ENCODE measurements around the gene COPB2. TPM values are rescaled to one million over a fixed set of nuclear protein-coding genes. Genes with fewer than 3 reads are reported as not detected.

COPB2 gene
- total and polyA plus RNA-seq, 2 experiments from 2014 or later: 156 to 170 TPM

- TF ChIP-seq CTCF (IDR thresholded peaks at IDR 0.05; ENCODE audit: poor library complexity): no peak
- TF ChIP-seq EZH2 (IDR thresholded peaks at IDR 0.05; ENCODE audit: borderline replicate concordance): no peak
- TF ChIP-seq EZH2phosphoT487 (IDR thresholded peaks at IDR 0.05; ENCODE audit: low read depth, severe bottlenecking, unreplicated experiment): no peak
- no peaks in the 10 kb centered on the region for H3K36me3 ChIP-seq (replicated peaks; ENCODE audit: insufficient read depth, low read depth)
- H3K27ac ChIP-seq: no peak overlapping the region
- no peak overlapping the region for H2AFZ ChIP-seq
- no peaks in the 10 kb centered on the region for H3K9me2 ChIP-seq (replicated peaks; ENCODE audit: insufficient read depth)
- peaks cover 29% of the 10 kb centered on the region for H3K27me3 ChIP-seq
- no peak for DNase-seq (ENCODE audit: low spot score)
- H3K9me3 ChIP-seq (ENCODE audit: low read depth): no peaks in the 10 kb centered on the region
- no peaks in the 10 kb centered on the region for H3K79me2 ChIP-seq
- H3K4me3 ChIP-seq: no peak overlapping the region
- no peaks in the 10 kb centered on the region for H4K20me1 ChIP-seq (ENCODE audit: insufficient read depth, poor library complexity, severe bottlenecking)
- H3K4me2 ChIP-seq: no peak overlapping the region
- WGBS (ENCODE audit: low lambda C conversion rate, missing lambda C conversion rate): 74% methylated on average over 2 of the region's 2 CpGs
- no peaks in the 10 kb centered on the region for H3K4me1 ChIP-seq (ENCODE audit: insufficient read depth)
Observed at GRCh38 chr3:139332092-139332491, 57.4 kb downstream of the COPB2 start.

GRCh38 chr3:139329364-139329850 lies 60.0 kb downstream of the COPB2 start:
- no peaks in the 10 kb centered on the region for H3K9me2 ChIP-seq (replicated peaks; ENCODE audit: insufficient read depth)
- 13% methylated on average over 25 of the region's 25 CpGs for WGBS (ENCODE audit: low lambda C conversion rate, missing lambda C conversion rate)
- peak; percentile 93 for DNase-seq (ENCODE audit: low spot score)
- no peaks in the 10 kb centered on the region for H4K20me1 ChIP-seq (ENCODE audit: insufficient read depth, poor library complexity, severe bottlenecking)
- no peaks in the 10 kb centered on the region for H3K4me1 ChIP-seq (ENCODE audit: insufficient read depth)
- H3K4me3 ChIP-seq: no peak overlapping the region
- TF ChIP-seq CTCF (IDR thresholded peaks at IDR 0.05; ENCODE audit: poor library complexity) (peak; percentile 100), EZH2phosphoT487 (IDR thresholded peaks at IDR 0.05; ENCODE audit: low read depth, severe bottlenecking, unreplicated experiment) (no peak), EZH2 (IDR thresholded peaks at IDR 0.05; ENCODE audit: borderline replicate concordance) (no peak)
- no peaks in the 10 kb centered on the region for H3K36me3 ChIP-seq (replicated peaks; ENCODE audit: insufficient read depth, low read depth)
- H3K27me3 ChIP-seq: peaks cover 28% of the 10 kb centered on the region
- H2AFZ ChIP-seq: no peak overlapping the region
- no peaks in the 10 kb centered on the region for H3K9me3 ChIP-seq (ENCODE audit: low read depth)
- no peaks in the 10 kb centered on the region for H3K79me2 ChIP-seq
- H3K4me2 ChIP-seq: peak overlapping the region; percentile 73
- no peak overlapping the region for H3K27ac ChIP-seq

- no peak for DNase-seq (ENCODE audit: low spot score)
- Histone ChIP-seq H3K79me2 (no peaks in the 10 kb centered on the region), H3K27ac (no peak overlapping the region), H3K36me3 (replicated peaks; ENCODE audit: insufficient read depth, low read depth) (no peaks in the 10 kb centered on the region), H4K20me1 (ENCODE audit: insufficient read depth, poor library complexity, severe bottlenecking) (no peaks in the 10 kb centered on the region), H3K9me3 (ENCODE audit: low read depth) (no peaks in the 10 kb centered on the region), H3K4me2 (no peak overlapping the region), H3K4me3 (no peak overlapping the region), H2AFZ (no peak overlapping the region), H3K9me2 (replicated peaks; ENCODE audit: insufficient read depth) (no peaks in the 10 kb centered on the region), H3K4me1 (ENCODE audit: insufficient read depth) (no peaks in the 10 kb centered on the region), H3K27me3 (peaks cover 28% of the 10 kb centered on the region)
- WGBS (ENCODE audit: low lambda C conversion rate, missing lambda C conversion rate): 76% methylated on average over 4 of the region's 4 CpGs
- TF ChIP-seq EZH2phosphoT487 (IDR thresholded peaks at IDR 0.05; ENCODE audit: low read depth, severe bottlenecking, unreplicated experiment) (no peak), EZH2 (IDR thresholded peaks at IDR 0.05; ENCODE audit: borderline replicate concordance) (no peak), CTCF (IDR thresholded peaks at IDR 0.05; ENCODE audit: poor library complexity) (no peak)
Observed at GRCh38 chr3:139328356-139328755, 61.1 kb downstream of the COPB2 start.

- H3K4me3 ChIP-seq: no peak overlapping the region
- no peaks in the 10 kb centered on the region for H3K4me1 ChIP-seq (ENCODE audit: insufficient read depth)
- DNase-seq (ENCODE audit: low spot score): no peak
- no peak overlapping the region for H3K4me2 ChIP-seq
- no peaks in the 10 kb centered on the region for H4K20me1 ChIP-seq (ENCODE audit: insufficient read depth, poor library complexity, severe bottlenecking)
- WGBS (ENCODE audit: low lambda C conversion rate, missing lambda C conversion rate): 84% methylated on average over 8 of the region's 8 CpGs
- H3K27me3 ChIP-seq: peaks cover 28% of the 10 kb centered on the region
- no peaks in the 10 kb centered on the region for H3K9me3 ChIP-seq (ENCODE audit: low read depth)
- H3K27ac ChIP-seq: no peak overlapping the region
- H3K9me2 ChIP-seq (replicated peaks; ENCODE audit: insufficient read depth): no peaks in the 10 kb centered on the region
- no peak for TF ChIP-seq CTCF (IDR thresholded peaks at IDR 0.05; ENCODE audit: poor library complexity)
- TF ChIP-seq EZH2phosphoT487 (IDR thresholded peaks at IDR 0.05; ENCODE audit: low read depth, severe bottlenecking, unreplicated experiment): no peak
- no peak for TF ChIP-seq EZH2 (IDR thresholded peaks at IDR 0.05; ENCODE audit: borderline replicate concordance)
- no peak overlapping the region for H2AFZ ChIP-seq
- H3K36me3 ChIP-seq (replicated peaks; ENCODE audit: insufficient read depth, low read depth): no peaks in the 10 kb centered on the region
- no peaks in the 10 kb centered on the region for H3K79me2 ChIP-seq
Observed at GRCh38 chr3:139327861-139328260, 61.6 kb downstream of the COPB2 start.

Measured in hepatocyte (in vitro differentiated cells).